Thoracic aorta (tissue), 2 donors: ENCODE data around the gene ZNF275. TPM values are rescaled to one million over a fixed set of nuclear protein-coding genes. Genes with fewer than 3 reads are reported as not detected.

Source experiments
- ATAC-seq: fragments of 150-250 bp; one replicate; pipeline ENCODE4 v1.8.0; 2017; ENCODE audit warnings: low read depth; ENCODE audit not compliant: insufficient number of reproducible peaks, low FRiP score
- DNase-seq: peaks from one replicate; pipeline ENCODE4 v3.0.0-alpha.2; 2020; ENCODE audit warnings: low spot score
- H3K27ac ChIP-seq, 2 donors: fragments of 200-600 bp; sonication (generic); 1 replicate in 1 of 2; 2 replicates in 1 of 2; pipeline ENCODE4 v1.5.1; 2016; ENCODE audit warnings: mild to moderate bottlenecking in 2 of 2, moderate library complexity in 2 of 2
- H3K27me3 ChIP-seq: fragments of 200-600 bp; sonication (generic); replicated peaks from 2 replicates; pipeline ENCODE4 v1.6.0; 2016; ENCODE audit warnings: mild to moderate bottlenecking; ENCODE audit not compliant: insufficient read depth
- H3K36me3 ChIP-seq: fragments of 200-600 bp; sonication (generic); one replicate; pipeline ENCODE4 v1.5.1; 2016
- H3K4me1 ChIP-seq, 2 donors: fragments of 200-600 bp; sonication (generic); 1 replicate in 1 of 2; 2 replicates in 1 of 2; pipeline versions ENCODE4 v1.5.1 to v1.6.0; 2016; ENCODE audit warnings: low read depth in 2 of 2, mild to moderate bottlenecking in 1 of 2; ENCODE audit not compliant: control insufficient read depth in 1 of 2
- H3K4me3 ChIP-seq: fragments of 200-600 bp; sonication (generic); 2 replicates; pipeline ENCODE4 v1.5.1; 2016; ENCODE audit warnings: mild to moderate bottlenecking
- H3K9me3 ChIP-seq: fragments of 200-600 bp; sonication (generic); 2 replicates; pipeline ENCODE4 v1.5.1; 2016
- CTCF ChIP-seq: fragments of 200-600 bp; sonication (generic); IDR thresholded peaks from one replicate; pipeline ENCODE4 v1.5.1; 2019; ENCODE audit warnings: antibody characterized with exemption
- total RNA-seq, 2 donors: library from RNA; depleted of rRNA; stranded (reverse); fragments of >200 nt; gene quantifications; one replicate each; pipeline versions ENCODE4 v1.1.0 to v1.2.3, GENCODE V29; 2016

The ZNF275 gene
- total RNA-seq, 2 donors from 2014 or later, result 14.5 to 17.1 TPM

- Histone ChIP-seq H3K9me3 (no peaks in the 10 kb centered on the region), H3K4me1 (no peaks in the 10 kb centered on the region), H3K4me3 (no peak overlapping the region), H3K36me3 (no peaks in the 10 kb centered on the region), H3K27me3 (no peaks in the 10 kb centered on the region), H3K27ac (no peak overlapping the region)
- no peak for TF ChIP-seq CTCF
- ATAC-seq (no peak), DNase-seq (no peak)
Observed at GRCh38 chrX:153372949-153373348, 39.0 kb downstream of the ZNF275 start.

GRCh38 chrX:153374426-153374825 lies 40.5 kb downstream of the ZNF275 start:
- Histone ChIP-seq H3K36me3 (no peaks in the 10 kb centered on the region), H3K9me3 (no peaks in the 10 kb centered on the region), H3K27me3 (no peaks in the 10 kb centered on the region), H3K4me3 (no peak overlapping the region), H3K4me1 (no peaks in the 10 kb centered on the region), H3K27ac (no peak overlapping the region)
- no peak for TF ChIP-seq CTCF
- DNase-seq (no peak), ATAC-seq (no peak)

GRCh38 chrX:153375571-153375970 lies 41.6 kb downstream of the ZNF275 start:
- no peak for TF ChIP-seq CTCF

GRCh38 chrX:153377727-153378126 lies 43.8 kb downstream of the ZNF275 start:
- Histone ChIP-seq H3K4me1 (no peaks in the 10 kb centered on the region), H3K36me3 (no peaks in the 10 kb centered on the region), H3K27me3 (no peaks in the 10 kb centered on the region), H3K27ac (no peak overlapping the region), H3K9me3 (no peaks in the 10 kb centered on the region), H3K4me3 (no peak overlapping the region)
- no peak for TF ChIP-seq CTCF
- no peak for ATAC-seq
- no peak for DNase-seq

More at GRCh38 chrX:153375571-153375970, 41.6 kb downstream of the ZNF275 start:
- no peaks in the 10 kb centered on the region for H3K27me3 ChIP-seq
- no peak for ATAC-seq
- H3K27ac ChIP-seq, result no peak overlapping the region
- H3K4me3 ChIP-seq, result no peak overlapping the region
- no peaks in the 10 kb centered on the region for H3K4me1 ChIP-seq
- no peaks in the 10 kb centered on the region for H3K9me3 ChIP-seq
- no peaks in the 10 kb centered on the region for H3K36me3 ChIP-seq
- no peak for DNase-seq

- no peaks in the 10 kb centered on the region for H3K27me3 ChIP-seq
- H3K36me3 ChIP-seq, result no peaks in the 10 kb centered on the region
- ATAC-seq (no peak), DNase-seq (no peak)
- H3K27ac ChIP-seq, result no peak overlapping the region
- H3K4me1 ChIP-seq, result no peaks in the 10 kb centered on the region
- TF ChIP-seq CTCF, result no peak
- H3K4me3 ChIP-seq, result no peak overlapping the region
- H3K9me3 ChIP-seq, result no peaks in the 10 kb centered on the region
Observed at GRCh38 chrX:153378607-153379006, 44.7 kb downstream of the ZNF275 start.
